Keratinocyte (primary cell): ENCODE results near the gene ERC1.

ENCODE experiments used
- CTCF ChIP-seq, 3 experiments: IDR thresholded peaks in 1 of 3; conservative IDR thresholded peaks in 1 of 3; optimal IDR thresholded peaks in 1 of 3; 2 replicates in 2 of 3; 3 replicates in 1 of 3; pipeline versions ENCODE3 to v1.5.1; 2011; ENCODE audit warnings: low read length in 3 of 3, mild to moderate bottlenecking in 3 of 3, moderate library complexity in 2 of 3, control low read depth in 1 of 3, inconsistent platforms in 1 of 3; ENCODE audit not compliant: insufficient read depth in 2 of 3; ENCODE audit errors: extremely low read depth in 1 of 3
- EZH2 ChIP-seq: IDR thresholded peaks from one replicate; pipeline ENCODE4 v1.6.1; 2012; ENCODE audit warnings: inconsistent platforms, mild to moderate bottlenecking, low read length, moderate library complexity

GRCh38 chr12:1523558-1524050 is 532.6 kb downstream of the ERC1 start:
- TF ChIP-seq CTCF (optimal IDR thresholded peaks at IDR 0.05 in 1 of 3, IDR thresholded peaks at IDR 0.05 in 1 of 3, conservative IDR thresholded peaks at IDR 0.05 in 1 of 3; ENCODE audit: extremely low read depth in 1 of 3, insufficient read depth in 2 of 3, low read length in 3 of 3) (no peak), EZH2 (no peak)
